Sigmoid colon (tissue), 7 donors: ENCODE measurements around the gene SPINT1. TPM values are rescaled to one million over a fixed set of nuclear protein-coding genes. Genes with fewer than 3 reads are reported as not detected.

ENCODE experiments used
- DNase-seq: peaks from one replicate; pipeline ENCODE4 v3.0.0-alpha.2; 2019
- H3K27ac ChIP-seq, 4 donors: fragments of 200-600 bp; sonication (generic); one replicate each; pipeline ENCODE4 v1.5.1; 2016 to 2019; ENCODE audit warnings: mild to moderate bottlenecking in 1 of 4
- H3K27me3 ChIP-seq, 3 donors: fragments of 200-600 bp; sonication (generic); one replicate each; pipeline ENCODE4 v1.5.1; 2019; ENCODE audit warnings: mild to moderate bottlenecking in 1 of 3
- H3K36me3 ChIP-seq, 4 donors: fragments of 200-600 bp; sonication (generic); one replicate each; pipeline ENCODE4 v1.5.1; 2016 to 2019
- H3K4me1 ChIP-seq, 4 donors: fragments of 200-600 bp; sonication (generic); one replicate each; pipeline ENCODE4 v1.5.1; 2017 to 2019
- H3K4me3 ChIP-seq, 4 donors: fragments of 200-600 bp; sonication (generic); one replicate each; pipeline ENCODE4 v1.5.1; 2017 to 2019; ENCODE audit warnings: mild to moderate bottlenecking in 2 of 4, moderate library complexity in 1 of 4
- H3K9me3 ChIP-seq, 4 donors: fragments of 200-600 bp in 3 of 4; sonication (generic) in 3 of 4; one replicate each; pipeline versions ENCODE4 v1.5.1 to v1.6.1; 2013 to 2019
- CTCF ChIP-seq, 4 experiments: fragments of 450-650 bp in 3 of 4; fragments of 200-600 bp in 1 of 4; IDR thresholded peaks; one replicate each; pipeline ENCODE4 v1.5.1; 2016 to 2019; ENCODE audit warnings: antibody characterized with exemption in 4 of 4, mild to moderate bottlenecking in 3 of 4, moderate library complexity in 2 of 4
- EP300 ChIP-seq, 4 donors: sonication (generic); formaldehyde crosslinking; IDR thresholded peaks; one replicate each; pipeline ENCODE4 v1.6.1; 2017; ENCODE audit warnings: antibody characterized with exemption in 4 of 4
- POLR2A ChIP-seq, 2 donors: fragments of 450-650 bp; IDR thresholded peaks; one replicate each; pipeline ENCODE4 v1.6.1; 2016; ENCODE audit warnings: antibody characterized with exemption in 2 of 2, mild to moderate bottlenecking in 2 of 2, moderate library complexity in 2 of 2
- POLR2AphosphoS5 ChIP-seq, 4 donors: sonication (generic); formaldehyde crosslinking; IDR thresholded peaks; one replicate each; pipeline ENCODE4 v1.6.1; 2017; ENCODE audit warnings: antibody characterized with exemption in 4 of 4
- WGBS, 2 donors: extraction: QIAGEN DNeasy Blood & Tissue Kit; methylation state at CpG; one replicate each; pipeline ENCODE4 v1.1.7; 2013; 5-methylcytosine and 5-hydroxymethylcytosine counted together
- intact Hi-C: fragments of 100-400 bp; cut with DNase I; formaldehyde crosslinking; loops from one replicate; pipeline ENCODE4 v1.15.1; 2023
- polyA plus RNA-seq, 3 donors: library from polyadenylated mRNA; stranded (reverse); fragments of 200-250 nt; gene quantifications; one replicate each; pipeline ENCODE4 v1.2.3, GENCODE V29; 2013
- total RNA-seq, 4 donors: library from RNA; depleted of rRNA; stranded (reverse); fragments of >200 nt; gene quantifications; one replicate each; pipeline ENCODE4 v1.1.0, GENCODE V29; 2016
- donor health status: healthy with polysubstance abuse.
- donor health status: Bipolar disorder and iron deficiency.
- donor health status: healthy.

SPINT1 gene
- total and polyA plus RNA-seq, 7 donors, result 1.1 to 146 (median 3.8) TPM

GRCh38 chr15:40844696-40845030 lies 815 bp downstream of the SPINT1 start:
- Histone ChIP-seq H3K9me3 (no peaks in the 10 kb centered on the region), H3K27ac (peak overlapping the region in 2 of 4 donors; percentile 0 to 56), H3K36me3 (no peaks in the 10 kb centered on the region), H3K4me3 (peak overlapping the region in 3 of 4 donors; percentile 41 to 43 (median 43)), H3K27me3 (peaks cover 22 to 58% (median 35%) of the 10 kb centered on the region in 3 donors), H3K4me1 (peaks cover 0 to 19% (median 18%) of the 10 kb centered on the region in 4 donors)
- no peak for DNase-seq
- WGBS, 2 donors, result 0 to 1% methylated on average over 28 of the region's 28 CpGs
- TF ChIP-seq EP300 (IDR thresholded peaks at IDR 0.05) (no peak), POLR2AphosphoS5 (IDR thresholded peaks at IDR 0.05) (no peak), POLR2A (IDR thresholded peaks at IDR 0.05) (no peak), CTCF (IDR thresholded peaks at IDR 0.05) (no peak)
- intact Hi-C loops, result no loop called here

GRCh38 chr15:40845036-40845435 lies 1.2 kb downstream of the SPINT1 start:
- intact Hi-C loops, result no loop called here
- Histone ChIP-seq H3K27ac (peak overlapping the region in 1 of 4 donors; percentile 56), H3K9me3 (no peaks in the 10 kb centered on the region), H3K4me3 (peak overlapping the region in 3 of 4 donors; percentile 41 to 43 (median 43)), H3K4me1 (peaks cover 0 to 19% (median 18%) of the 10 kb centered on the region in 4 donors), H3K27me3 (peaks cover 22 to 58% (median 35%) of the 10 kb centered on the region in 3 donors), H3K36me3 (no peaks in the 10 kb centered on the region)
- whole genome bisulfite sequencing, 2 donors, result 13 to 53% methylated on average over 12 of the region's 12 CpGs
- no peak for TF ChIP-seq POLR2A (IDR thresholded peaks at IDR 0.05)
- no peak for TF ChIP-seq EP300 (IDR thresholded peaks at IDR 0.05)
- TF ChIP-seq CTCF (IDR thresholded peaks at IDR 0.05), result no peak
- no peak for TF ChIP-seq POLR2AphosphoS5 (IDR thresholded peaks at IDR 0.05)
- no peak for DNase-seq

GRCh38 chr15:40845511-40846284 lies 1.9 kb downstream of the SPINT1 start:
- H3K4me3 ChIP-seq, result peak overlapping the region in 1 of 4 donors; percentile 41
- WGBS, 2 donors, result 16 to 74% methylated on average over 8 of the region's 8 CpGs
- peaks cover 0 to 19% (median 18%) of the 10 kb centered on the region in 4 donors for H3K4me1 ChIP-seq
- intact Hi-C loops, result no loop called here
- no peaks in the 10 kb centered on the region for H3K36me3 ChIP-seq
- DNase-seq, result no peak
- no peak overlapping the region for H3K27ac ChIP-seq
- no peaks in the 10 kb centered on the region for H3K9me3 ChIP-seq
- peaks cover 22 to 58% (median 35%) of the 10 kb centered on the region in 3 donors for H3K27me3 ChIP-seq
- TF ChIP-seq POLR2A (IDR thresholded peaks at IDR 0.05) (peak in 1 of 2 donors; percentile 68), CTCF (IDR thresholded peaks at IDR 0.05) (no peak)

GRCh38 chr15:40846841-40847222 lies 3.0 kb downstream of the SPINT1 start:
- Histone ChIP-seq H3K27me3 (peaks cover 22 to 57% (median 35%) of the 10 kb centered on the region in 3 donors), H3K4me1 (peaks cover 0 to 19% (median 18%) of the 10 kb centered on the region in 4 donors), H3K9me3 (no peaks in the 10 kb centered on the region), H3K36me3 (no peaks in the 10 kb centered on the region), H3K27ac (peak overlapping the region in 2 of 4 donors; percentile 7 to 17), H3K4me3 (no peak overlapping the region)
- no peak for DNase-seq
- no peak for TF ChIP-seq EP300 (IDR thresholded peaks at IDR 0.05)
- TF ChIP-seq POLR2AphosphoS5 (IDR thresholded peaks at IDR 0.05), result no peak
- TF ChIP-seq CTCF (IDR thresholded peaks at IDR 0.05), result no peak
- no peak for TF ChIP-seq POLR2A (IDR thresholded peaks at IDR 0.05)
- intact Hi-C loops, result no loop called here
